ENCODE results near the gene TRAP1. TPM values are rescaled to one million over a fixed set of nuclear protein-coding genes. Genes with fewer than 3 reads are reported as not detected.

TRAP1 gene
- total RNA-seq, 2 experiments from 2014 or later: 185 to 242 TPM

DNA sequence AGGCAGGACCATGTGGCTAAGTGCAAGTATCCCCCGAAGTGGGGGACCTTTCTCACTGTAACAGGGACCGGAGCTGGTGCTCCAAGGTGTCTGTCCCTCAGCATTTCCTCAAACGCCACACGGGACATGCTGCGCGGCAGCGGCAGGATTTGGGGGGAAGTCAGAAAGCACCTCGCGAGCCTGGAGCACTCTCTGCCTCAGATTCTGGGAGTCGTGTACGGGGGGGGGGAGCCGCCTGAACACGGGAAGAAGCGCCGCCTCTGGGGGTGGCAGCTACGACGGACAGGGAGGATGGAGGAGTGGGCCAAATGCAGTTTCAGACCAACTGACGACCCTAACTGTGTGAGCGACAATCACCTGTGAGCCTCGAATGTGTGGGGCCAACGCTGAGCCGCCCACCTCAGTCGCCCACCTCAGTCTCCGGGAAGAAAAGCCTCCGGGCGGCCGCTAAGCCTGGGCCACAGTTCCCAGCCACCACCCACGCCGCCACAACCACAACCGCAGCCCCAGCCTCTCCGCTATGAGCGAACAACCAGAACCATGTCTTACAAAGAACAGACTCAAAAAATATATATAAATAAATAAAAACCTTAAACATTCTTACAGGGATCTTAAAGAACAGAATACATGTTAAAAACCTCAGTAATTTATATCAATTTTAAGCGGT is 8.8 kb upstream of the TRAP1 start:
- TF ChIP-seq EZH2phosphoT487 (IDR thresholded peaks at IDR 0.05; ENCODE audit: borderline replicate concordance, low read depth, low read length): no peak
- TF ChIP-seq, protein P1, sequence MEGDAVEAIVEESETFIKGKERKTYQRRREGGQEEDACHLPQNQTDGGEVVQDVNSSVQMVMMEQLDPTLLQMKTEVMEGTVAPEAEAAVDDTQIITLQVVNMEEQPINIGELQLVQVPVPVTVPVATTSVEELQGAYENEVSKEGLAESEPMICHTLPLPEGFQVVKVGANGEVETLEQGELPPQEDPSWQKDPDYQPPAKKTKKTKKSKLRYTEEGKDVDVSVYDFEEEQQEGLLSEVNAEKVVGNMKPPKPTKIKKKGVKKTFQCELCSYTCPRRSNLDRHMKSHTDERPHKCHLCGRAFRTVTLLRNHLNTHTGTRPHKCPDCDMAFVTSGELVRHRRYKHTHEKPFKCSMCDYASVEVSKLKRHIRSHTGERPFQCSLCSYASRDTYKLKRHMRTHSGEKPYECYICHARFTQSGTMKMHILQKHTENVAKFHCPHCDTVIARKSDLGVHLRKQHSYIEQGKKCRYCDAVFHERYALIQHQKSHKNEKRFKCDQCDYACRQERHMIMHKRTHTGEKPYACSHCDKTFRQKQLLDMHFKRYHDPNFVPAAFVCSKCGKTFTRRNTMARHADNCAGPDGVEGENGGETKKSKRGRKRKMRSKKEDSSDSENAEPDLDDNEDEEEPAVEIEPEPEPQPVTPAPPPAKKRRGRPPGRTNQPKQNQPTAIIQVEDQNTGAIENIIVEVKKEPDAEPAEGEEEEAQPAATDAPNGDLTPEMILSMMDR (conservative IDR thresholded peaks at IDR 0.05; ENCODE audit: low read length): no peak
- Histone ChIP-seq H3K79me2 (ENCODE audit: insufficient read depth, low read depth, low read length) (no peaks in the 10 kb centered on the region), H2AFZ (ENCODE audit: low read length) (no peak overlapping the region), H3K36me3 (ENCODE audit: insufficient read depth, low read length) (peaks cover 44% of the 10 kb centered on the region), H3K9me2 (ENCODE audit: insufficient read depth, low read length) (no peaks in the 10 kb centered on the region), H4K20me1 (ENCODE audit: insufficient read depth, low read length) (no peaks in the 10 kb centered on the region), H3K4me2 (ENCODE audit: low read length) (no peak overlapping the region), H3K27ac (ENCODE audit: low read depth, low read length, poor library complexity, severe bottlenecking) (no peak overlapping the region), H3K4me1 (ENCODE audit: insufficient read depth, low read length, poor library complexity, severe bottlenecking) (peaks cover 3% of the 10 kb centered on the region), H3K4me3 (ENCODE audit: low read depth, low read length, poor library complexity, severe bottlenecking) (no peak overlapping the region), H3K9me3 (ENCODE audit: low read length) (no peaks in the 10 kb centered on the region)
- intact Hi-C loops (cut with micrococcal nuclease; ENCODE audit: unreplicated experiment): no loop called here
- DNase-seq (ENCODE audit: low spot score): no peak
- POLR2A ChIA-PET: interaction anchor here (0.5 to 0.7 kb wide), 2 partner anchors 17 to 68 kb away, joined by 3 read pairs; no protein-coding TSS in a partner anchor
- CTCF ChIA-PET (ENCODE audit: unreplicated experiment): no interaction called here
- BruUV-seq (replicated peaks): no TSS peak

DNA sequence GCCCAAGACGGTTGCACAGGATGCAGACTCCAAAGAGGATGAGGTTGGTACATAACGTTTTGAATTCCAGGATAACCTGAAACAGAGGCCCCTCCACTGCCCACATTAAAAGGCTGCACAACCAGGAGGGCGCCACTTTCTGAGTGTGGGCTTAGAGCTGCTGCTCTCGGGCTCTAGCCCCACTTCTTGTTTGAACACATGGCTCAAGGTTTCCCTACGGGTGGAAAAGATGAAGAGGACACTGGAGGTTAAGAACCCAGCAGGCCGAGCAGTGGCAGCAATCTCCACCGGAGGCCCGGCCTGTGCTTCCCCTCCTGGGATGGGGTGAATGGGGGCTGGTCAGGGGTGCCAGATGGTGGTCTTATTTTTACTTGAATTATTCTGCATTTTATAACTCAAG is 8.0 kb upstream of the TRAP1 start:
- Histone ChIP-seq H3K4me2 (ENCODE audit: low read length) (no peak overlapping the region), H3K9me3 (ENCODE audit: low read length) (no peaks in the 10 kb centered on the region), H3K27ac (ENCODE audit: low read depth, low read length, poor library complexity, severe bottlenecking) (no peak overlapping the region), H3K79me2 (ENCODE audit: insufficient read depth, low read depth, low read length) (no peaks in the 10 kb centered on the region), H3K36me3 (ENCODE audit: insufficient read depth, low read length) (peaks cover 35% of the 10 kb centered on the region), H2AFZ (ENCODE audit: low read length) (no peak overlapping the region), H4K20me1 (ENCODE audit: insufficient read depth, low read length) (no peaks in the 10 kb centered on the region), H3K4me3 (ENCODE audit: low read depth, low read length, poor library complexity, severe bottlenecking) (no peak overlapping the region), H3K9me2 (ENCODE audit: insufficient read depth, low read length) (no peaks in the 10 kb centered on the region), H3K4me1 (ENCODE audit: insufficient read depth, low read length, poor library complexity, severe bottlenecking) (peaks cover 3% of the 10 kb centered on the region)
- DNase-seq (ENCODE audit: low spot score): no peak
- intact Hi-C loops (cut with micrococcal nuclease; ENCODE audit: unreplicated experiment): no loop called here
- TF ChIP-seq EZH2phosphoT487 (IDR thresholded peaks at IDR 0.05; ENCODE audit: borderline replicate concordance, low read depth, low read length): no peak
- TF ChIP-seq, protein P1 (conservative IDR thresholded peaks at IDR 0.05; ENCODE audit: low read length): no peak
- BruUV-seq (replicated peaks): no TSS peak
- CTCF ChIA-PET (ENCODE audit: unreplicated experiment): interaction anchor here (0.6 kb wide), 1 partner anchor 915 kb away, joined by 5 read pairs; no protein-coding TSS in a partner anchor
- POLR2A ChIA-PET: no interaction called here

DNA sequence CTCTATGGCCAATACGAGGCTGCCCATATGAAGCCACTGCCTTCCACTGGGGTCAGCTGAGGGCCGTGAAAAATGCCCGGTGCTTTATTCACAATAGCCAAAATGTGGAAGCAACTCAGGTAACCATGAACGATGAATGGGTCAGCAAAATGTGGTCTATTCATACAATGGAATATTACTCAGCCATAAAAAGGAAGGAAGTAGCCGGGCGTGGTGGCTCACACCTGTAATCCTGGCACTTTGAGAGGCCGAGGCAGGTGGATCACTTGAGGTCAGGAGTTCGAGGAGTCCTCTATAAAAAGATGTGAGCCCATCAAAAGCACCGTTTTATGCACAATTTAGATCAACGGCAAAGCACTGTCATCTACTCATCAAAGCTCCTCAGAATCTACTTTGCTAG is 5.2 kb upstream of the TRAP1 start:
- Histone ChIP-seq H4K20me1 (ENCODE audit: insufficient read depth, low read length) (no peaks in the 10 kb centered on the region), H3K79me2 (ENCODE audit: insufficient read depth, low read depth, low read length) (peaks cover 6% of the 10 kb centered on the region; the same call in 1 of the 2 replicates), H3K4me2 (ENCODE audit: low read length) (no peak overlapping the region), H3K36me3 (ENCODE audit: insufficient read depth, low read length) (peaks cover 10% of the 10 kb centered on the region), H3K4me1 (ENCODE audit: insufficient read depth, low read length, poor library complexity, severe bottlenecking) (peaks cover 10% of the 10 kb centered on the region), H2AFZ (ENCODE audit: low read length) (no peak overlapping the region), H3K9me2 (ENCODE audit: insufficient read depth, low read length) (no peaks in the 10 kb centered on the region), H3K27ac (ENCODE audit: low read depth, low read length, poor library complexity, severe bottlenecking) (no peak overlapping the region), H3K4me3 (ENCODE audit: low read depth, low read length, poor library complexity, severe bottlenecking) (no peak overlapping the region), H3K9me3 (ENCODE audit: low read length) (no peaks in the 10 kb centered on the region)
- ChIA-PET CTCF (ENCODE audit: unreplicated experiment) (no interaction called here), POLR2A (interaction anchor here (0.6 kb wide), 1 partner anchor 946 kb away, joined by 3 read pairs; no protein-coding TSS in a partner anchor)
- DNase-seq (ENCODE audit: low spot score): no peak
- TF ChIP-seq EZH2phosphoT487 (IDR thresholded peaks at IDR 0.05; ENCODE audit: borderline replicate concordance, low read depth, low read length): no peak
- TF ChIP-seq, protein P1 (conservative IDR thresholded peaks at IDR 0.05; ENCODE audit: low read length): no peak
- BruUV-seq (replicated peaks): no TSS peak
- intact Hi-C loops (cut with micrococcal nuclease; ENCODE audit: unreplicated experiment): no loop called here

Data from OCI-LY7 (cell line).